ENCODE measurements around the gene SLC35G3.
"Not testable (repeated sequence)": the region's sequence is repeated elsewhere in the genome, so short reads cannot be mapped to it uniquely, and the experiment has no call there.

Gene SLC35G3

GRCh38 chr17:35192708-35193107 is 1.5 kb downstream of the SLC35G3 start:
- FAIRE-seq = peak; percentile 83
- TF ChIP-seq POLR2A (IDR thresholded peaks at IDR 0.05; ENCODE audit: low read depth, low read length) = no peak
- no peak for TF ChIP-seq POLR2AphosphoS5 (IDR thresholded peaks at IDR 0.05; ENCODE audit: low read depth, low read length)
- TF ChIP-seq TAF1 (IDR thresholded peaks at IDR 0.05; ENCODE audit: borderline replicate concordance, low read depth, low read length) = no peak

GRCh38 chr17:35191001-35191695 is 3.0 kb downstream of the SLC35G3 start:
- FAIRE-seq = no peak
- no peak for TF ChIP-seq POLR2AphosphoS5 (IDR thresholded peaks at IDR 0.05; ENCODE audit: low read depth, low read length)
- no peak for TF ChIP-seq TAF1 (IDR thresholded peaks at IDR 0.05; ENCODE audit: borderline replicate concordance, low read depth, low read length)
- no peak for TF ChIP-seq POLR2A (IDR thresholded peaks at IDR 0.05; ENCODE audit: low read depth, low read length)
- DNase-seq (ENCODE audit: insufficient read length) = no peak

More at GRCh38 chr17:35192708-35193107, 1.5 kb downstream of the SLC35G3 start:
- no peak for DNase-seq (ENCODE audit: insufficient read length)

- no peak for FAIRE-seq
- no peak for DNase-seq (ENCODE audit: insufficient read length)
- TF ChIP-seq TAF1 (IDR thresholded peaks at IDR 0.05; ENCODE audit: borderline replicate concordance, low read depth, low read length) = no peak
- no peak for TF ChIP-seq POLR2AphosphoS5 (IDR thresholded peaks at IDR 0.05; ENCODE audit: low read depth, low read length)
- no peak for TF ChIP-seq POLR2A (IDR thresholded peaks at IDR 0.05; ENCODE audit: low read depth, low read length)
Observed at GRCh38 chr17:35189291-35189690, 4.9 kb downstream of the SLC35G3 start.

- FAIRE-seq = peak; percentile 14
- TF ChIP-seq POLR2A (IDR thresholded peaks at IDR 0.05; ENCODE audit: low read depth, low read length) (no peak), TAF1 (IDR thresholded peaks at IDR 0.05; ENCODE audit: borderline replicate concordance, low read depth, low read length) (no peak), POLR2AphosphoS5 (IDR thresholded peaks at IDR 0.05; ENCODE audit: low read depth, low read length) (no peak)
Observed at GRCh38 chr17:35188111-35188510, 6.1 kb downstream of the SLC35G3 start.

GRCh38 chr17:35187481-35187880 is 6.7 kb downstream of the SLC35G3 start:
- no peak for DNase-seq (ENCODE audit: insufficient read length)
- no peak for FAIRE-seq
- TF ChIP-seq POLR2AphosphoS5 (IDR thresholded peaks at IDR 0.05; ENCODE audit: low read depth, low read length) (no peak), TAF1 (IDR thresholded peaks at IDR 0.05; ENCODE audit: borderline replicate concordance, low read depth, low read length) (no peak), POLR2A (IDR thresholded peaks at IDR 0.05; ENCODE audit: low read depth, low read length) (no peak)

More at GRCh38 chr17:35188111-35188510, 6.1 kb downstream of the SLC35G3 start:
- no peak for DNase-seq (ENCODE audit: insufficient read length)

- FAIRE-seq = peak; percentile 27
- DNase-seq (ENCODE audit: insufficient read length) = no peak
- TF ChIP-seq POLR2AphosphoS5 (IDR thresholded peaks at IDR 0.05; ENCODE audit: low read depth, low read length) (no peak), POLR2A (IDR thresholded peaks at IDR 0.05; ENCODE audit: low read depth, low read length) (no peak), TAF1 (IDR thresholded peaks at IDR 0.05; ENCODE audit: borderline replicate concordance, low read depth, low read length) (no peak)
Observed at GRCh38 chr17:35185849-35186248, 8.3 kb downstream of the SLC35G3 start.

GRCh38 chr17:35184274-35184673 is 9.9 kb downstream of the SLC35G3 start:
- DNase-seq (ENCODE audit: insufficient read length) (no peak), FAIRE-seq (no peak)
- TF ChIP-seq TAF1 (IDR thresholded peaks at IDR 0.05; ENCODE audit: borderline replicate concordance, low read depth, low read length) = no peak
- no peak for TF ChIP-seq POLR2A (IDR thresholded peaks at IDR 0.05; ENCODE audit: low read depth, low read length)
- no peak for TF ChIP-seq POLR2AphosphoS5 (IDR thresholded peaks at IDR 0.05; ENCODE audit: low read depth, low read length)

- TF ChIP-seq POLR2AphosphoS5 (IDR thresholded peaks at IDR 0.05; ENCODE audit: low read depth, low read length) (no peak), POLR2A (IDR thresholded peaks at IDR 0.05; ENCODE audit: low read depth, low read length) (no peak), TAF1 (IDR thresholded peaks at IDR 0.05; ENCODE audit: borderline replicate concordance, low read depth, low read length) (no peak)
- FAIRE-seq = no peak
- DNase-seq (ENCODE audit: insufficient read length) = no peak
Observed at GRCh38 chr17:35183332-35183731, 10.9 kb downstream of the SLC35G3 start.

GRCh38 chr17:35179379-35179778 is 14.8 kb downstream of the SLC35G3 start:
- not testable (repeated sequence) for FAIRE-seq; DNase-seq (ENCODE audit: insufficient read length)

GRCh38 chr17:35176897-35177296 is 17.3 kb downstream of the SLC35G3 start:
- DNase-seq (ENCODE audit: insufficient read length) (no peak), FAIRE-seq (no peak)
- TF ChIP-seq POLR2AphosphoS5 (IDR thresholded peaks at IDR 0.05; ENCODE audit: low read depth, low read length) (no peak), POLR2A (IDR thresholded peaks at IDR 0.05; ENCODE audit: low read depth, low read length) (no peak), TAF1 (IDR thresholded peaks at IDR 0.05; ENCODE audit: borderline replicate concordance, low read depth, low read length) (no peak)

- no peak for TF ChIP-seq POLR2A (IDR thresholded peaks at IDR 0.05; ENCODE audit: low read depth, low read length)
- TF ChIP-seq TAF1 (IDR thresholded peaks at IDR 0.05; ENCODE audit: borderline replicate concordance, low read depth, low read length) = no peak
- TF ChIP-seq POLR2AphosphoS5 (IDR thresholded peaks at IDR 0.05; ENCODE audit: low read depth, low read length) = no peak
- DNase-seq (ENCODE audit: insufficient read length) (no peak), FAIRE-seq (no peak)
Observed at GRCh38 chr17:35175638-35176415, 18.4 kb downstream of the SLC35G3 start.

GRCh38 chr17:35174835-35175334 is 19.3 kb downstream of the SLC35G3 start:
- DNase-seq (ENCODE audit: insufficient read length) (no peak), FAIRE-seq (peak; percentile 9)
- TF ChIP-seq POLR2AphosphoS5 (IDR thresholded peaks at IDR 0.05; ENCODE audit: low read depth, low read length) (no peak), TAF1 (IDR thresholded peaks at IDR 0.05; ENCODE audit: borderline replicate concordance, low read depth, low read length) (no peak), POLR2A (IDR thresholded peaks at IDR 0.05; ENCODE audit: low read depth, low read length) (no peak)

- FAIRE-seq; DNase-seq (ENCODE audit: insufficient read length): not testable (repeated sequence)
Observed at GRCh38 chr17:35172321-35172720, 21.9 kb downstream of the SLC35G3 start.
